IMR-90 (cell line): ENCODE results near the gene MKX. TPM values are rescaled to one million over a fixed set of nuclear protein-coding genes. Genes with fewer than 3 reads are reported as not detected.

Experiments used
- ATAC-seq: fragments of 200-7000 bp; cut with Tn5 transposase; 2 replicates; pipeline ENCODE4 v1.9.1; 2020; ENCODE audit warnings: low read depth, mild to moderate bottlenecking, moderate library complexity
- BruUV-seq: library from RNA; stranded (reverse); fragments of 400-500 nt; replicated peaks from 2 replicates; lab custom pipeline; 2021; lab: Mats Ljungman, UMichigan
- CTCF ChIA-PET: fragments of 300-600 bp; formaldehyde crosslinking; extraction: SDS; loops from one replicate; lab custom pipeline; 2021; ENCODE audit warnings: antibody characterized with exemption; lab: Yijun Ruan, JAX
- POLR2A ChIA-PET: fragments of 300-600 bp; sonication (Branson Sonifier 250); formaldehyde crosslinking; loops from one replicate; lab custom pipeline; 2022; ENCODE audit warnings: antibody characterized with exemption; ENCODE audit not compliant: unreplicated experiment; lab: Charles Lee
- DNase-seq: peaks from one replicate; pipeline ENCODE4 v3.0.0; 2013
- H2AFZ ChIP-seq: replicated peaks from 2 replicates; pipeline ENCODE3; 2013; ENCODE audit warnings: low read length, mild to moderate bottlenecking; ENCODE audit not compliant: poor library complexity
- H2AK5ac ChIP-seq: 2 replicates; pipeline ENCODE4 v1.6.1; 2013; ENCODE audit warnings: low read depth, low read length, inconsistent platforms
- H2AK9ac ChIP-seq: replicated peaks from 2 replicates; pipeline ENCODE3; 2013; ENCODE audit warnings: mild to moderate bottlenecking, low read depth, low read length, moderate library complexity; ENCODE audit not compliant: poor library complexity
- H2BK120ac ChIP-seq: 2 replicates; pipeline ENCODE4 v1.6.1; 2013; ENCODE audit warnings: low read depth, low read length, inconsistent platforms
- H2BK15ac ChIP-seq: 3 replicates; pipeline ENCODE4 v1.6.1; 2013; ENCODE audit warnings: low read depth, low read length, inconsistent platforms
- H2BK20ac ChIP-seq: 2 replicates; pipeline ENCODE4 v1.6.1; 2013; ENCODE audit warnings: low read depth, mild to moderate bottlenecking, inconsistent platforms, low read length, moderate library complexity
- H2BK5ac ChIP-seq: 2 replicates; pipeline ENCODE4 v1.6.1; 2013; ENCODE audit warnings: mild to moderate bottlenecking, low read depth, low read length, inconsistent platforms; ENCODE audit not compliant: poor library complexity, severe bottlenecking
- H3K14ac ChIP-seq: replicated peaks from 2 replicates; pipeline ENCODE4 v1.6.1; 2013; ENCODE audit warnings: low read depth, low read length, inconsistent platforms
- H3K18ac ChIP-seq: 2 replicates; pipeline ENCODE4 v1.6.1; 2013; ENCODE audit warnings: low read depth, low read length, control low read depth
- H3K23ac ChIP-seq: 2 replicates; pipeline ENCODE4 v1.6.1; 2013; ENCODE audit warnings: low read depth, low read length, inconsistent platforms
- H3K27ac ChIP-seq: 2 replicates; pipeline ENCODE4 v1.5.1; 2013; ENCODE audit warnings: mild to moderate bottlenecking, control low read depth, low read length; ENCODE audit not compliant: insufficient read depth
- H3K27me3 ChIP-seq: 2 replicates; pipeline ENCODE4 v1.6.1; 2013; ENCODE audit warnings: low read length; ENCODE audit not compliant: control insufficient read depth, insufficient read depth
- H3K36me3 ChIP-seq: 2 replicates; pipeline ENCODE4 v1.6.1; 2013; ENCODE audit warnings: low read length, mixed read lengths; ENCODE audit not compliant: control insufficient read depth, insufficient read depth
- H3K4ac ChIP-seq: 2 replicates; pipeline ENCODE4 v1.6.1; 2013; ENCODE audit warnings: low read depth, low read length, inconsistent platforms
- H3K4me1 ChIP-seq: 2 replicates; pipeline ENCODE4 v1.6.1; 2013; ENCODE audit warnings: low read length, mixed read lengths; ENCODE audit not compliant: control insufficient read depth, insufficient read depth
- H3K4me2 ChIP-seq: 2 replicates; pipeline ENCODE4 v1.6.1; 2013; ENCODE audit warnings: low read depth, mild to moderate bottlenecking, control low read depth, low read length, moderate library complexity
- H3K4me3 ChIP-seq: 2 replicates; pipeline ENCODE4 v1.5.1; 2013; ENCODE audit warnings: low read depth, mild to moderate bottlenecking, control low read depth, low read length, moderate library complexity; ENCODE audit not compliant: insufficient read depth
- H3K56ac ChIP-seq: 2 replicates; pipeline ENCODE4 v1.6.1; 2013; ENCODE audit warnings: low read length, inconsistent platforms; ENCODE audit not compliant: insufficient read depth; ENCODE audit errors: extremely low read depth
- H3K79me1 ChIP-seq, 2 experiments: 2 replicates each; pipeline ENCODE4 v1.6.1; 2013; ENCODE audit warnings: low read length in 2 of 2, inconsistent platforms in 1 of 2, low read depth in 1 of 2
- H3K9ac ChIP-seq: 2 replicates; pipeline ENCODE4 v1.6.1; 2013; ENCODE audit warnings: low read depth, low read length, control low read depth
- H3K9me1 ChIP-seq: 2 replicates; pipeline ENCODE4 v1.6.1; 2013; ENCODE audit warnings: low read length, inconsistent platforms; ENCODE audit not compliant: insufficient read depth
- H3K9me3 ChIP-seq: 2 replicates; pipeline ENCODE4 v1.6.1; 2013; ENCODE audit warnings: low read length; ENCODE audit not compliant: control insufficient read depth, insufficient read depth
- H4K20me1 ChIP-seq: 2 replicates; pipeline ENCODE4 v1.6.1; 2013; ENCODE audit warnings: low read length, inconsistent platforms; ENCODE audit not compliant: insufficient read depth
- H4K5ac ChIP-seq: 2 replicates; pipeline ENCODE4 v1.6.1; 2013; ENCODE audit warnings: mild to moderate bottlenecking, low read depth, low read length, control low read depth
- H4K8ac ChIP-seq, 2 experiments: 2 replicates each; pipeline ENCODE4 v1.6.1; 2013; ENCODE audit warnings: low read depth in 2 of 2, low read length in 2 of 2, control low read depth in 1 of 2, inconsistent platforms in 1 of 2
- H4K91ac ChIP-seq: 2 replicates; pipeline ENCODE4 v1.6.1; 2013; ENCODE audit warnings: low read depth, low read length, inconsistent platforms; ENCODE audit not compliant: insufficient read depth
- BHLHE40 ChIP-seq: fragments of 150-350 bp; IDR thresholded peaks from 2 replicates; pipeline ENCODE4 v1.6.1; 2016; ENCODE audit warnings: mild to moderate bottlenecking, low read depth, low read length
- CEBPB ChIP-seq: IDR thresholded peaks from 2 replicates; pipeline ENCODE4 v1.6.1; 2012; ENCODE audit warnings: low read depth, low read length, improper control_type of control experiment
- FOS ChIP-seq: fragments of 150-350 bp; IDR thresholded peaks from 2 replicates; pipeline ENCODE4 v1.6.1; 2016; ENCODE audit warnings: low read depth, low read length
- MAFK ChIP-seq: IDR thresholded peaks from 2 replicates; pipeline ENCODE4 v1.6.1; 2012; ENCODE audit warnings: low read depth, low read length, improper control_type of control experiment
- MAZ ChIP-seq: IDR thresholded peaks from 2 replicates; pipeline ENCODE4 v1.6.1; 2012; ENCODE audit warnings: low read depth, mild to moderate bottlenecking, low read length, improper control_type of control experiment, moderate library complexity, borderline replicate concordance
- MXI1 ChIP-seq: IDR thresholded peaks from 2 replicates; pipeline ENCODE4 v1.6.1; 2012; ENCODE audit warnings: low read depth, mild to moderate bottlenecking, low read length, moderate library complexity, borderline replicate concordance
- NFE2L2 ChIP-seq: fragments of 150-350 bp; IDR thresholded peaks from 2 replicates; pipeline ENCODE4 v1.6.1; 2016; ENCODE audit warnings: low read depth, mild to moderate bottlenecking, low read length
- POLR2A ChIP-seq: IDR thresholded peaks from 2 replicates; pipeline ENCODE4 v1.6.1; 2012; ENCODE audit warnings: mild to moderate bottlenecking, low read depth, low read length
- RAD21 ChIP-seq: IDR thresholded peaks from 2 replicates; pipeline ENCODE4 v1.6.1; 2012; ENCODE audit warnings: low read length, improper control_type of control experiment
- RCOR1 ChIP-seq: IDR thresholded peaks from 2 replicates; pipeline ENCODE4 v1.6.1; 2012; ENCODE audit warnings: mild to moderate bottlenecking, low read length, improper control_type of control experiment; ENCODE audit not compliant: insufficient replicate concordance
- RFX5 ChIP-seq: IDR thresholded peaks from 2 replicates; pipeline ENCODE4 v1.8.0; 2012; ENCODE audit warnings: low read depth, mild to moderate bottlenecking, low read length, moderate library complexity
- SMC3 ChIP-seq: fragments of 150-350 bp; IDR thresholded peaks from 2 replicates; pipeline ENCODE4 v1.6.1; 2016; ENCODE audit warnings: low read depth, mild to moderate bottlenecking, antibody characterized with exemption, low read length, moderate library complexity
- WGBS, 2 experiments: methylation state at CpG; one replicate each; pipeline versions ENCODE4 v1.1.5 to v1.1.7; 2013; ENCODE audit warnings: missing lambda C conversion rate in 2 of 2; ENCODE audit not compliant: insufficient read length in 1 of 2; ENCODE audit errors: extremely low coverage in 2 of 2; 5-methylcytosine and 5-hydroxymethylcytosine counted together
- dilution Hi-C: fragments of 300-500 bp; cut with HindIII; formaldehyde crosslinking; loops from one replicate; pipeline ENCODE4 v1.14.3; 2018; ENCODE audit warnings: low sequenced_read_pairs; ENCODE audit not compliant: unreplicated experiment
- in situ Hi-C: fragments of 300-500 bp; cut with MboI; formaldehyde crosslinking; loops from 3 replicates; pipeline ENCODE4 v1.14.3; 2019; ENCODE audit warnings: low sequenced_read_pairs, inconsistent platforms, mixed read lengths
- intact Hi-C: fragments of 100-400 bp; cut with micrococcal nuclease; formaldehyde crosslinking; loops from 2 replicates; pipeline ENCODE4 v1.10.0; 2022
- polyA plus RNA-seq, 3 experiments: library from polyadenylated mRNA; depleted of rRNA; stranded (reverse); fragments of >200 nt; gene quantifications; 2 replicates each; pipeline ENCODE4 v1.2.3, GENCODE V29; 2012; ENCODE audit warnings: low replicate concordance in 1 of 3
- total RNA-seq: library from RNA; depleted of rRNA; stranded (reverse); fragments of >200 nt; gene quantifications from 2 replicates; pipeline ENCODE4 v1.2.3, GENCODE V29; 2012
- TF ChIP-seq, protein P1 (sequence below): fragments of 150-350 bp; IDR thresholded peaks from 2 replicates; pipeline ENCODE4 v1.6.1; 2017; ENCODE audit warnings: mild to moderate bottlenecking, antibody characterized with exemption, low read length, low read depth
- TF ChIP-seq, protein P2 (sequence below): fragments of 150-350 bp; IDR thresholded peaks from 2 replicates; pipeline ENCODE4 v1.6.1; 2016; ENCODE audit warnings: low read depth, mild to moderate bottlenecking, low read length, moderate library complexity, borderline replicate concordance
- TF ChIP-seq, protein P3 (sequence below): conservative IDR thresholded peaks from 2 replicates; pipeline ENCODE4 v1.5.1; 2012; ENCODE audit warnings: mild to moderate bottlenecking, low read depth, low read length, improper control_type of control experiment

MKX gene
- total and polyA plus RNA-seq, 2 of the 4 experiments (the other 2 are of a cell fraction): 0.10 to 0.36 TPM

DNA sequence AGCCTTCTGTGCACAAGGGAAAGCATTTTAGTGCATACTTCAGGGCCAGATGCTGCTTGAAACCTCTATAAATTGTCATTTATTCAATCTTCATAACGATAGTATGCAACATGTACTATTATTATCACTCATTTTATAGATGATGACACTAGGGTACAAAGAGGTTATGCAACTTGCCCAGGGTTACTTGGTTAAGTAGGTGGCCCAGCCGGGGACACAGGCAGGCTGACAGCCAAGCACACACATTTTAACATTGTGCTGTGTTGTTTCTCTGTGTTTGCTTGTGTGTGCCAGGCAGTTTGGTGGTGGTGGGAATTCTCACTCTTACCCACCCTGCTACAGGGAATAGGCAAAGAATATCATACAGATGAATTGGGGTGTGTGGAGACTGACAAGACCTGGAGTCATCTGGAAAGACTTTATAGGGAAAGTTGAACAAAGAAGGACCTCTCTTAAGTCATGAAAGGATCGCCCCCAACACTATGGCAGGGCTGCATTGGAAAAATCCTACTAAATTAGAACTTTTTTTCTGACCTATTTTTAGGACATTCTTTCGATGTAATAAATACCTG, 98.9 kb downstream of the MKX start:
- Histone ChIP-seq H3K4ac (peak overlapping the region; percentile 80), H2BK20ac (peak overlapping the region; percentile 91), H2BK120ac (peak overlapping the region; percentile 87), H3K56ac (no peak overlapping the region), H4K20me1 (no peaks in the 10 kb centered on the region), H2AFZ (no peak overlapping the region), H4K91ac (peak overlapping the region; percentile 84), H4K5ac (peak overlapping the region; percentile 18), H2BK5ac (peak overlapping the region; percentile 81), H3K9me3 (no peaks in the 10 kb centered on the region; the same call in 1 of the 2 replicates), H2BK15ac (peak overlapping the region; percentile 79; the same call in 1 of the 3 replicates), H3K27me3 (no peaks in the 10 kb centered on the region), H2AK9ac (peak overlapping the region; percentile 17), H3K23ac (peak overlapping the region; percentile 69; the same call in 1 of the 2 replicates), H3K4me1 (peaks cover 6% of the 10 kb centered on the region), H2AK5ac (peak overlapping the region; percentile 84; the same call in 1 of the 2 replicates), H3K9me1 (peaks cover 4% of the 10 kb centered on the region; the same call in 1 of the 2 replicates), H3K27ac (peak overlapping the region; percentile 66), H3K79me1 (no peaks in the 10 kb centered on the region), H3K14ac (peak overlapping the region; percentile 76), H3K4me2 (peak overlapping the region; percentile 44), H3K9ac (no peak overlapping the region), H4K8ac (peak overlapping the region; percentile 69 to 73; a peak in 3 of 4 replicates), H3K36me3 (no peaks in the 10 kb centered on the region), H3K4me3 (no peak overlapping the region), H3K18ac (peak overlapping the region; percentile 86)
- in situ Hi-C loops: no loop called here
- ATAC-seq (no peak), DNase-seq (no peak)
- ChIA-PET POLR2A (no interaction called here), CTCF (no interaction called here)
- no CpG with 5 or more reads among the region's 4 CpGs for WGBS, 2 experiments
- TF ChIP-seq, protein P1, sequence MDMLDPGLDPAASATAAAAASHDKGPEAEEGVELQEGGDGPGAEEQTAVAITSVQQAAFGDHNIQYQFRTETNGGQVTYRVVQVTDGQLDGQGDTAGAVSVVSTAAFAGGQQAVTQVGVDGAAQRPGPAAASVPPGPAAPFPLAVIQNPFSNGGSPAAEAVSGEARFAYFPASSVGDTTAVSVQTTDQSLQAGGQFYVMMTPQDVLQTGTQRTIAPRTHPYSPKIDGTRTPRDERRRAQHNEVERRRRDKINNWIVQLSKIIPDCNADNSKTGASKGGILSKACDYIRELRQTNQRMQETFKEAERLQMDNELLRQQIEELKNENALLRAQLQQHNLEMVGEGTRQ: no peak
- TF ChIP-seq BHLHE40 (no peak), NFE2L2 (no peak), SMC3 (no peak), RFX5 (no peak), CEBPB (no peak), RCOR1 (no peak), FOS (no peak), RAD21 (no peak), MXI1 (no peak), MAFK (no peak), MAZ (no peak), POLR2A (no peak)
- TF ChIP-seq, protein P2, sequence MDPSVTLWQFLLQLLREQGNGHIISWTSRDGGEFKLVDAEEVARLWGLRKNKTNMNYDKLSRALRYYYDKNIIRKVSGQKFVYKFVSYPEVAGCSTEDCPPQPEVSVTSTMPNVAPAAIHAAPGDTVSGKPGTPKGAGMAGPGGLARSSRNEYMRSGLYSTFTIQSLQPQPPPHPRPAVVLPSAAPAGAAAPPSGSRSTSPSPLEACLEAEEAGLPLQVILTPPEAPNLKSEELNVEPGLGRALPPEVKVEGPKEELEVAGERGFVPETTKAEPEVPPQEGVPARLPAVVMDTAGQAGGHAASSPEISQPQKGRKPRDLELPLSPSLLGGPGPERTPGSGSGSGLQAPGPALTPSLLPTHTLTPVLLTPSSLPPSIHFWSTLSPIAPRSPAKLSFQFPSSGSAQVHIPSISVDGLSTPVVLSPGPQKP: no peak
- TF ChIP-seq, protein P3, sequence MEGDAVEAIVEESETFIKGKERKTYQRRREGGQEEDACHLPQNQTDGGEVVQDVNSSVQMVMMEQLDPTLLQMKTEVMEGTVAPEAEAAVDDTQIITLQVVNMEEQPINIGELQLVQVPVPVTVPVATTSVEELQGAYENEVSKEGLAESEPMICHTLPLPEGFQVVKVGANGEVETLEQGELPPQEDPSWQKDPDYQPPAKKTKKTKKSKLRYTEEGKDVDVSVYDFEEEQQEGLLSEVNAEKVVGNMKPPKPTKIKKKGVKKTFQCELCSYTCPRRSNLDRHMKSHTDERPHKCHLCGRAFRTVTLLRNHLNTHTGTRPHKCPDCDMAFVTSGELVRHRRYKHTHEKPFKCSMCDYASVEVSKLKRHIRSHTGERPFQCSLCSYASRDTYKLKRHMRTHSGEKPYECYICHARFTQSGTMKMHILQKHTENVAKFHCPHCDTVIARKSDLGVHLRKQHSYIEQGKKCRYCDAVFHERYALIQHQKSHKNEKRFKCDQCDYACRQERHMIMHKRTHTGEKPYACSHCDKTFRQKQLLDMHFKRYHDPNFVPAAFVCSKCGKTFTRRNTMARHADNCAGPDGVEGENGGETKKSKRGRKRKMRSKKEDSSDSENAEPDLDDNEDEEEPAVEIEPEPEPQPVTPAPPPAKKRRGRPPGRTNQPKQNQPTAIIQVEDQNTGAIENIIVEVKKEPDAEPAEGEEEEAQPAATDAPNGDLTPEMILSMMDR: no peak
- dilution Hi-C loops: no loop called here
- intact Hi-C loops: no loop called here
- BruUV-seq: no TSS peak
